GM19372 (cell line): Measurements from ENCODE around the gene HSPA1B.
A peak's percentile ranks its signal among the peaks of the same experiment; 100 is the strongest.
"Not testable (repeated sequence)": the region's sequence is repeated elsewhere in the genome, so short reads cannot be mapped to it uniquely, and the experiment has no call there.

ENCODE experiments used
- ATAC-seq: cut with Tn5 transposase; IDR thresholded peaks from one replicate; pipeline ENCODE4 v1.9.1; 2021; ENCODE audit warnings: mild to moderate bottlenecking, low read depth, moderate library complexity; ENCODE audit not compliant: unreplicated experiment

Gene HSPA1B

GRCh38 chr6:31823592-31824196 is 3.8 kb upstream of the HSPA1B start:
- ATAC-seq: not testable (repeated sequence)

GRCh38 chr6:31825553-31825952 is 2.0 kb upstream of the HSPA1B start:
- no peak for ATAC-seq

- ATAC-seq: no peak
Measured at GRCh38 chr6:31826793-31827285, 699 bp upstream of the HSPA1B start.

- ATAC-seq: no peak
Measured at GRCh38 chr6:31829633-31830283, 2.2 kb downstream of the HSPA1B start.

- no peak for ATAC-seq
Measured at GRCh38 chr6:31830886-31831335, 3.4 kb downstream of the HSPA1B start.

GRCh38 chr6:31831350-31832215 is 4.0 kb downstream of the HSPA1B start:
- no peak for ATAC-seq

GRCh38 chr6:31834367-31835250 is 7.1 kb downstream of the HSPA1B start:
- peak; percentile 43 for ATAC-seq

- no peak for ATAC-seq
Measured at GRCh38 chr6:31836047-31836473, 8.5 kb downstream of the HSPA1B start.

- ATAC-seq: no peak
Measured at GRCh38 chr6:31836474-31837368, 9.2 kb downstream of the HSPA1B start.

- ATAC-seq: no peak
Measured at GRCh38 chr6:31837369-31838113, 10.0 kb downstream of the HSPA1B start.

- ATAC-seq: not testable (repeated sequence)
Measured at GRCh38 chr6:31838114-31838553, 10.6 kb downstream of the HSPA1B start.

- no peak for ATAC-seq
Measured at GRCh38 chr6:31838968-31839367, 11.4 kb downstream of the HSPA1B start.

GRCh38 chr6:31839779-31840126 is 12.2 kb downstream of the HSPA1B start:
- ATAC-seq: not testable (repeated sequence)

GRCh38 chr6:31842053-31842452 is 14.5 kb downstream of the HSPA1B start:
- no peak for ATAC-seq

- no peak for ATAC-seq
Measured at GRCh38 chr6:31844507-31844906, 17.0 kb downstream of the HSPA1B start.

GRCh38 chr6:31847276-31847978 is 19.9 kb downstream of the HSPA1B start:
- ATAC-seq: no peak

- no peak for ATAC-seq
Measured at GRCh38 chr6:31850765-31851484, 23.4 kb downstream of the HSPA1B start.
